Esophagus muscularis mucosa (tissue), 4 donors: ENCODE measurements around the gene SALL1.

ENCODE experiments used
- CTCF ChIP-seq, 3 experiments: fragments of 200-600 bp in 2 of 3; fragments of 450-650 bp in 1 of 3; sonication (generic) in 2 of 3; IDR thresholded peaks; one replicate each; pipeline ENCODE4 v1.5.1; 2017 to 2019; ENCODE audit warnings: antibody characterized with exemption in 3 of 3, mild to moderate bottlenecking in 2 of 3, moderate library complexity in 1 of 3
- EP300 ChIP-seq: sonication (generic); formaldehyde crosslinking; IDR thresholded peaks from one replicate; pipeline ENCODE4 v1.6.1; 2017; ENCODE audit warnings: antibody characterized with exemption
- POLR2A ChIP-seq: fragments of 450-650 bp; IDR thresholded peaks from one replicate; pipeline ENCODE4 v1.6.1; 2017; ENCODE audit warnings: antibody characterized with exemption, moderate library complexity, mild to moderate bottlenecking, low read depth

- TF ChIP-seq CTCF (IDR thresholded peaks at IDR 0.05) (no peak), POLR2A (no peak), EP300 (no peak)
Observed at GRCh38 chr16:51129105-51129504, 22.0 kb downstream of the SALL1 start.
